Right atrium auricular region (tissue), 2 donors: Measurements from ENCODE around the gene CCSER2. TPM values are rescaled to one million over a fixed set of nuclear protein-coding genes. Genes with fewer than 3 reads are reported as not detected.
"Not testable (repeated sequence)": the region's sequence is repeated elsewhere in the genome, so short reads cannot be mapped to it uniquely, and the experiment has no call there.

Experiments used
- DNase-seq: peaks from one replicate; pipeline ENCODE4 v3.0.0-alpha.2; 2019; ENCODE audit warnings: low spot score
- H3K27ac ChIP-seq, 2 donors: fragments of 200-600 bp; sonication (generic); 1 replicate in 1 of 2; 2 replicates in 1 of 2; pipeline ENCODE4 v1.5.1; 2016 to 2019
- H3K27me3 ChIP-seq, 2 donors: fragments of 200-600 bp; sonication (generic); one replicate each; pipeline versions ENCODE4 v1.5.1 to v1.6.0; 2017 to 2019
- H3K36me3 ChIP-seq: fragments of 200-600 bp; sonication (generic); one replicate; pipeline ENCODE4 v1.5.1; 2016
- H3K4me1 ChIP-seq, 2 donors: fragments of 200-600 bp; sonication (generic); one replicate each; pipeline versions ENCODE4 v1.5.1 to v1.6.0; 2017 to 2019
- H3K4me3 ChIP-seq, 2 donors: fragments of 200-600 bp; sonication (generic); 1 replicate in 1 of 2; 2 replicates in 1 of 2; pipeline ENCODE4 v1.5.1; 2017 to 2019; ENCODE audit warnings: mild to moderate bottlenecking in 1 of 2, moderate library complexity in 1 of 2
- H3K9me3 ChIP-seq, 2 donors: fragments of 200-600 bp; sonication (generic); one replicate each; pipeline ENCODE4 v1.5.1; 2019
- total RNA-seq, 2 donors: library from RNA; depleted of rRNA; stranded (reverse); fragments of >200 nt; gene quantifications; one replicate each; pipeline ENCODE4 v1.1.0, GENCODE V29; 2016
- TF ChIP-seq, protein P1 (sequence below), 2 donors: fragments of 200-600 bp; sonication (generic); IDR thresholded peaks; one replicate each; pipeline ENCODE4 v1.5.1; 2019; ENCODE audit warnings: antibody characterized with exemption in 2 of 2

The CCSER2 gene
- total RNA-seq, 2 donors from 2014 or later, result 77.1 to 91.6 TPM

GRCh38 chr10:84440781-84441180 is 112.4 kb downstream of the CCSER2 start:
- H3K27ac ChIP-seq, result peak overlapping the region in 1 of 2 donors; percentile 7
- H3K4me1 ChIP-seq, result peaks cover 0 to 9% of the 10 kb centered on the region in 2 donors
- no peaks in the 10 kb centered on the region for H3K36me3 ChIP-seq
- no peak overlapping the region for H3K4me3 ChIP-seq
- TF ChIP-seq, protein P1, sequence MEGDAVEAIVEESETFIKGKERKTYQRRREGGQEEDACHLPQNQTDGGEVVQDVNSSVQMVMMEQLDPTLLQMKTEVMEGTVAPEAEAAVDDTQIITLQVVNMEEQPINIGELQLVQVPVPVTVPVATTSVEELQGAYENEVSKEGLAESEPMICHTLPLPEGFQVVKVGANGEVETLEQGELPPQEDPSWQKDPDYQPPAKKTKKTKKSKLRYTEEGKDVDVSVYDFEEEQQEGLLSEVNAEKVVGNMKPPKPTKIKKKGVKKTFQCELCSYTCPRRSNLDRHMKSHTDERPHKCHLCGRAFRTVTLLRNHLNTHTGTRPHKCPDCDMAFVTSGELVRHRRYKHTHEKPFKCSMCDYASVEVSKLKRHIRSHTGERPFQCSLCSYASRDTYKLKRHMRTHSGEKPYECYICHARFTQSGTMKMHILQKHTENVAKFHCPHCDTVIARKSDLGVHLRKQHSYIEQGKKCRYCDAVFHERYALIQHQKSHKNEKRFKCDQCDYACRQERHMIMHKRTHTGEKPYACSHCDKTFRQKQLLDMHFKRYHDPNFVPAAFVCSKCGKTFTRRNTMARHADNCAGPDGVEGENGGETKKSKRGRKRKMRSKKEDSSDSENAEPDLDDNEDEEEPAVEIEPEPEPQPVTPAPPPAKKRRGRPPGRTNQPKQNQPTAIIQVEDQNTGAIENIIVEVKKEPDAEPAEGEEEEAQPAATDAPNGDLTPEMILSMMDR (IDR thresholded peaks at IDR 0.05), result no peak
- no peaks in the 10 kb centered on the region for H3K9me3 ChIP-seq
- H3K27me3 ChIP-seq, result no peaks in the 10 kb centered on the region
- DNase-seq, result no peak

- no peaks in the 10 kb centered on the region for H3K4me1 ChIP-seq
- no peak overlapping the region for H3K27ac ChIP-seq
- no peaks in the 10 kb centered on the region for H3K9me3 ChIP-seq
- TF ChIP-seq, protein P1 (IDR thresholded peaks at IDR 0.05), result no peak
- H3K4me3 ChIP-seq, result no peak overlapping the region
- no peak for DNase-seq
- H3K36me3 ChIP-seq, result no peaks in the 10 kb centered on the region
- H3K27me3 ChIP-seq, result no peaks in the 10 kb centered on the region
Observed at GRCh38 chr10:84447701-84448400, 119.5 kb downstream of the CCSER2 start.

GRCh38 chr10:84449351-84449750 is 121.0 kb downstream of the CCSER2 start:
- DNase-seq, H3K27ac ChIP-seq, H3K9me3 ChIP-seq, H3K27me3 ChIP-seq, H3K36me3 ChIP-seq, H3K4me1 ChIP-seq, H3K4me3 ChIP-seq: not testable (repeated sequence)

- TF ChIP-seq, protein P1 (IDR thresholded peaks at IDR 0.05), result no peak
- no peak for DNase-seq
- H3K27me3 ChIP-seq, result no peaks in the 10 kb centered on the region
- no peaks in the 10 kb centered on the region for H3K36me3 ChIP-seq
- no peaks in the 10 kb centered on the region for H3K9me3 ChIP-seq
- no peaks in the 10 kb centered on the region for H3K4me1 ChIP-seq
- no peak overlapping the region for H3K27ac ChIP-seq
- no peak overlapping the region for H3K4me3 ChIP-seq
Observed at GRCh38 chr10:84452003-84452402, 123.6 kb downstream of the CCSER2 start.

DNA sequence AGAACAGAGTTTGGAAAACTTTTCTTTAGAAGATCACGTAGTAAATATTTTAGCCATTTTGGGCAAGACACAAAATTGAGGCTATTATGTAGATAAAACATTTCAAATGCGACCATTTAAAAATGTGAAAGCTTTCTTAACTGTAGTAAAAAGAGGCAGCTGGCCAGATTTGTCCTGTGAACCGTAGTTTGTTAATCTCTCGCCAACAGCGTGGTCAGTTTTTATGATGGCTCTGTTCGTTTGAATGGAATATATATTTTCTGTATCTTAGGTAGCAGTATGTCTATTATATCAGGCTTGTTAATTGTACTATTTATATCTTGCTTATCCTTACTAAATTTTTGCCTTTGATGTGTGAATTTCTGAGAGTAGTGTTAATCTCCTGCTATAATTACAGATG is 124.9 kb downstream of the CCSER2 start:
- no peaks in the 10 kb centered on the region for H3K9me3 ChIP-seq
- no peaks in the 10 kb centered on the region for H3K4me1 ChIP-seq
- no peak for DNase-seq
- H3K27me3 ChIP-seq, result no peaks in the 10 kb centered on the region
- no peaks in the 10 kb centered on the region for H3K36me3 ChIP-seq
- TF ChIP-seq, protein P1 (IDR thresholded peaks at IDR 0.05), result no peak
- H3K27ac ChIP-seq, result no peak overlapping the region
- H3K4me3 ChIP-seq, result no peak overlapping the region

DNA sequence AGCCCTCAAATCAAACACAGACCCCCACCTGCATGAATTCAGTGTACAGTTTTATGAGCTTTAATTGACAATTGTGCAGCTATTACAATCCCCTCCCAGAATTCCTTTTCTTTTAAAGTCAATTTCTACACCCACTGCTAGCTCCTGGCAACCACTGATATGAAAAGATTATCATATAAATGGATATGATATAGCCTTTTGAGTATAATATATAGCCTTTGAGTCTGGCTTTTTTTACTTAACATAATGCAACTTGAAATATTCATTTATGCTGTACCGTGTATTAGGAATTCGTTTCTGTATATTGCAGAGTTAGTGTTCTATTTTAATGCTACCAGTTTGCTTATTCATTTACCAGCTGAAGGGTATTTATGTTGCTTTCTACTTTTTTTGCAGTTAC is 127.7 kb downstream of the CCSER2 start:
- H3K27me3 ChIP-seq, result no peaks in the 10 kb centered on the region
- no peak for DNase-seq

More for the DNA sequence above, 127.7 kb downstream of the CCSER2 start:
- Histone ChIP-seq H3K27ac (no peak overlapping the region), H3K4me1 (no peaks in the 10 kb centered on the region), H3K9me3 (no peaks in the 10 kb centered on the region), H3K36me3 (peaks cover 6% of the 10 kb centered on the region), H3K4me3 (no peak overlapping the region)
- TF ChIP-seq, protein P1 (IDR thresholded peaks at IDR 0.05), result no peak
